Pons (tissue), 1 donor: ENCODE data around the gene PADI3.

Source experiments
- DNase-seq: peaks from one replicate; pipeline ENCODE4 v3.0.0-alpha.2; 2016; ENCODE audit warnings: low spot score

The PADI3 gene

DNA sequence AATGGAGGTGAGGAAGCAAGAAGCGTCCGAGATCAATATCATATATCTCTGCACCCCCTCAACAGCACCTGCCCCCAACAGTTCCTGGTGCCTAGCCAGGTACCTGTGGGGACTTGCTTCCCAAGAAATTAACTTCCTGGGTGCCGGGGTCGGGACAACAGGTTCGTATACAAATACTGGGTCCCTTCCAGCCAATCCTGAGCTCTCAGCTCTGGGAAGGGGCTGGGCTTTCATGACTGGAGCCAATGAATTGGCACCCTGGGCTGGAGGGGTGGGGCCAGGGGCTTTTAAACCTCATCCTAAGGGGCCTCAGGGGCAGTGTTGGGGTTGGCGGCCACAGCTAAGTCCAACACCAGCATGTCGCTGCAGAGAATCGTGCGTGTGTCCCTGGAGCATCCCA is at the start of gene PADI3:
PADI3 (plus strand) TSS at position 318 of the 400 bp plus-strand sequence; CDS start at position 358, 40 bp downstream.
- DNase-seq = no peak

DNA sequence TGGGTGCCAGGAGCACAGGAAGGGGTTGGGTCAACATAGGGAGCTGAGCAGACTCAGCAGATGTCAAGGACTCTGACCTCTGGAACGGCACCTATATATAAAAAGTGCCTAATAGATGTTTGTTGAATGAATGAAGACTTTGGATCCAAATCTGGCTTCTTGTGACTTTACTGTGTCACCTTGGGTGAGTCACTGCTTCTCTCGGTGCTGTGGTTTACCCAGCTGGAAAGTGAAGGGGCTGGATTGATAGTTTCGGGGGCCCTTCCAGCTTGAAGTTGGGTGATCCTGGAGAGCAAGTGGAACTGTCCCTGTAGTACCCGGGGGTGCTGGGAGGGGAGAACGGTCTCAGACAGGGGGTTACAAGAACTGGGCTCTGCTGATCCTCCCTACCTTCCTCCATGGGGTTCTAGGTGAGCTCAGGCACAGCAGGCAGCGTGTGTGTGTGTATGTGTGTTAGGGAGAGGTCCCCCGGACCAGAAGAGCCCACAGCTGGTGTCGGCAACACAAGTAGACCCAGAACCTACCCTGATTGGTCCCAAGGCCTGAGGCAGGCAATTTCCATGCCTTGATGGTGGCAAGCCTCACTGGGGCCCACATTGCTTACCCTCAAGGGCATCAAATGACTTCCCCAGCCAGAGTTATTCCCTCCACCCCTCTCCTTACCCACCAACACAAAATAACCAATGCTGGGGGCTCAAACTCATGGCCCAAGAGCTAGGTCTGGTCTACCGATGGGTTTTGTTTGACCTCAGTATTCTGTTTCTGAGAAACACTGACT is 49.4 kb upstream of the PADI3 start:
- DNase-seq = no peak

DNA sequence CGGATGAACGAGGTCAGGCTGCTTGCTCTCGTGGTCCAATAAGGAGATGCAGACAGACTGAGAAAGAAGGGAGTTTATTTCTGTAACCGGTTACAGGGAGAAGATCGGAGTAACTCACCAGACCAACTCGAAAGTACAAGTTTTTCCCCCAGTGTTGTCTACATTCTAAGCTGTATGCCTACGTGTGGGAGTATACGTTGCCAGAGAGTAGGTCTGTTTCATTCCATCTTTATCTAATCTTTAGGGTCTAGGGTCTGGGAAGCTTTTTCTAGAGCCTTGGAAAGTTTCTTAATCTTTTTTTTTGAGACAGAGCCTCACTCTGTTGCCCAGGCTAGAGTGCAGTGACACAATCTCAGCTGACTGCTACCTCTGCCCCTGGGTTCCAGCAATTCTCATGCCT is 48.7 kb upstream of the PADI3 start:
- DNase-seq = no peak

DNA sequence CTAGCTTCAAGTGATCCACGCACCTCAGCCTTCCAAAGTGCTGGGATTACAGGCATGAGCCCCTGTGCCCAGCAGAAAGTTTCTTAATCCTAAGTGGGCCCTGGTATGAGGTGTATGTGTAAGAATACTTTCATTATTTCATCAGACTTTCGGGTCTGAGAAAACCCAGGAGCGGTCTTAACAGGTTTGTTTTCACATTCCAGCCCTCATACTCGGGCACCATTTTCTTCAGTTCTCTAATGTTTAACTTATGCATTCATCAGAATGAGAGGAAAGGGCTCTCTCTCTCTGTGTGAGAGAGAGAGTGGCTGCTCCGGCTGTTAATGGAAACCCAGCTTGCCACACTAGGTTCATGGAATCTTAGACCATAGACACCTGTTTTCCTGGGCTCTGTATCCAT is 48.1 kb upstream of the PADI3 start:
- DNase-seq = no peak

DNA sequence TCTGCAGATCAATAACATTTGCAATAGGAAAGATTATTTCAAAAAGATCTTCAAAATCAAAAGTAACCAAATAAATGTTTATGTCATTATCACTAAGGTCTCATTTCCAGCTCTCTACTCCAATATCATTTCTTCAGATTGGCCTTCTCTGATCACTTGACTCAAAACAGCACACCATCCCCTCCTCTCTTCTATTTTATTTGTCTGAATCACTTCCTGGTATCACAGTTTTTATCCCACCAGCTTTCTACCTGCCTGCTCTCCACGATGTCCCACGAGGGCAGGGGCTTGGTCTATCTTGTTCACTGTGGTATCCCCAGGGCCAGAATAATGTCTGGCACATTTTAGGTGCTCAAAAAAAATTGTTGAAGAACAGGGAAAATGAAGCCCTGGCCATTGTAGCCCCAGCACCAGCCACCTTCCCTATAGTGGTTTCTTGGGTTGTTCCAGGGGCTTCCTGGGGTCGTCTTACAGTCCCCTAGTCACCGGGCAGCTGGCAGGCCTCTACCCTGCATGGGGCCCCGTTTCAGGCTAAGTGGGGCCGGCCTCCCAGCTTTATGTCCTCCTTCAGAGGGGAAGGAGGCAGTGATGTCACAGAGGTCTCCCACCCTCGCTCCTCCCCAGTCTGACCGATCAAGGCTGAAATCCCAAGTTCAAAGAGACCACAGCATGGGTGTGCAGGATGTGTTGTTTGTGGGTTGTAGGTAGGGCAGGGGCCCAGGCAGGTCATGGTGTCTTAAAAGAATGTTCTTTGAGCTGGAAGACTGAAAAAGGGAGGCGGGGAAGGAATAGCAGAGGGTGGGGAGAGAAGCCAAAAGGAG is 47.5 kb upstream of the PADI3 start:
- no peak for DNase-seq

DNA sequence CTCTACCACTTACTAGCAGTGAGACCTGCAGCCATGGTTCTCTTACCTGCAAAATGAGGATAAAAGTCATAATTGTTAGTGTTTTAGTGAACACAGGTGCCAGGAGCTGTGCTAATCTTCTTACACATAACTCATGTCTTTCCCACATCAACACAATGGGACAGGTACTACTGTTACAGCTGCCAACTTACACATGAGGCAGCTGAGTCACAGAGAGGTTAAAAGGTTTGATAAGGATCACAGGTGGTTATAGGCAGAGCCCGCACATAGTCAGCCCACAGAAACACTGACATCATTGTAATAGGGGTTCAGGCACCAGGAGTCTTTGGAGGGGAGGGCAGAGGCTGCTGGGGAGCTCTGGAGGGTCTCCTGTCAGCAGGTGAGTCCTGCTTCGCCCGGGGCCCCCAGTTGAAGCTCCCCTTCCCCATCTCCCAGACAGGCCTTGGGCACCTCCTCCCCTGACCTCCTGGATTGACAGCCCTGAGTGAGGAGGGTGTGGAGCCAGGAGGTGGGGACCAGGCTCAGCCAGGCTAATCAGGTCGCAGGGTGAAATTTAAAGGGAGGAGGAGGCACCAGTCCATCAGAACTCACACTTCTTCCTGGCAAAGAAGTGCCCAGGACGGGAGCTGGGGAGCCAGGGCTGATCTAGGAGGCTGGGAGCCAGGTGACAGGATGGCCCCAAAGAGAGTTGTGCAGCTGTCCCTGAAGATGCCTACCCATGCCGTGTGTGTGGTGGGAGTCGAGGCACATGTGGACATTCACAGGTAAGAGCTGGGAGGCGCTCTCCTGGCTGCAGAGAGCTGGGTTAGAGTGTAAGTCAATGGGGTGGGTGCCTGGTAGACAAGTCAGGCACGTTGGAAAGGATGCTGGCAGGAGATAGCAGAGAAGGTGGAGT is 44.1 kb upstream of the PADI3 start, which contains the start of gene PADI1:
PADI1 (plus strand) TSS at position 583 of the 895 bp plus-strand sequence; CDS start at position 673, 90 bp downstream.
- DNase-seq = no peak

- no peak for DNase-seq
Measured at GRCh38 chr1:17205652-17206051, 43.2 kb upstream of the PADI3 start.

DNA sequence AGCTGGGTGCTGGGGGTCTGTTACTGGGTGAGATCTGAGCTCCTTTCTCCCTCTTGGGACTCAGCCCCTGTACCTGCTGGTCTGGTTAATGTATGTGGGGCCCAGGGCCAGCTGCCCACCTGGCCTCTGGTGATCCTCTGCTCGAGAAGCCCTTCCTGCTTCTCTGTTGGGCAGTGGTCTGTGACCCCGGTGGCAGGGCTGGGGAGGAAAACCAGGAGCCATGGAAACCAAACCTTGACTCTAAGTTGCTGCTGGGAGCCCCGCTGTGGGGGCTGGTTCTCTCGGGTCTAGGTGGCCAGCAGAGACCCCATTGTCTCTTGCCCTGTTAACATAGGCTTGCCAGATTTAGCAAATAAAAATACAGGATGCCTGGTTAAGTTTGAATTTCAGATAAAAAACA is 42.7 kb upstream of the PADI3 start:
- no peak for DNase-seq

DNA sequence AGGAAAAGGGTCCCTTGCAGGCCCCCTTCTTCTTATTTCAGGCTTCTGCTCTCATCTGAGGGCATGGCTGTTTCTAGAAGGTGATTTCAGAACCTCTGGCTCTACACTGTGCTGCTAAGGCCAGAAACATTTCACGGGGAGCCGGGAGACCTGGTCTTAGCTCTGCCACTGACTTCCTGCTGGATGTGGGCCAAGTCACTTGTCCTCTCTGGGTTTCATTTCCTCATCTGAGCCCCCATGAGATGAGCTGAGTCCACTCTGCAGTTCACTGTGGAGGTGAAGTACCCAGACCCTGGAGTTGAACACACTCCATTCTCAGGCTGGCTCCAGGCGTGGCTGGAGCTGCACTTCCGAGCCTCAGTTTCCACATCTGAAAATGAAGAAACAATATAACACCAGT is 41.9 kb upstream of the PADI3 start:
- peak; percentile 85 for DNase-seq

DNA sequence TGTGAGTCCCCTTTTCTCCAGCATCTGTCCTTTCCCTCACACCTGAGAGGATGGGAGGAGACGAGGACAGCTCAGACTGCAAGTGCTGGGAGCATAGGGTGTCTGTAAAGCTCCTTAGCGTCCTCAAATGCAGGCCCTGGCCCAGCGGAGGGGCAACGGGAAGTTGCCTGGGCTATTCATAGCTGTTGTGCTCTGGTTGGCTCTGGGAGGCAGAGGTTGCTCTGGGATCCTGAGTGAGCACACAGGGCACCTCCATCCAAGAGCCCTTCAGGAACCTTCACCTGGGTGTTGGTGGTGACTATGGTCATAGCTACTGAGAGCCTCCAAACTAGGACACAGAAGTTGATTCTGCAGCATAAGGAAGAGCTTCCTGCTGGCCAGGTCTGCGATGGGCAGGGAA is 41.4 kb upstream of the PADI3 start:
- DNase-seq = peak; percentile 49

DNA sequence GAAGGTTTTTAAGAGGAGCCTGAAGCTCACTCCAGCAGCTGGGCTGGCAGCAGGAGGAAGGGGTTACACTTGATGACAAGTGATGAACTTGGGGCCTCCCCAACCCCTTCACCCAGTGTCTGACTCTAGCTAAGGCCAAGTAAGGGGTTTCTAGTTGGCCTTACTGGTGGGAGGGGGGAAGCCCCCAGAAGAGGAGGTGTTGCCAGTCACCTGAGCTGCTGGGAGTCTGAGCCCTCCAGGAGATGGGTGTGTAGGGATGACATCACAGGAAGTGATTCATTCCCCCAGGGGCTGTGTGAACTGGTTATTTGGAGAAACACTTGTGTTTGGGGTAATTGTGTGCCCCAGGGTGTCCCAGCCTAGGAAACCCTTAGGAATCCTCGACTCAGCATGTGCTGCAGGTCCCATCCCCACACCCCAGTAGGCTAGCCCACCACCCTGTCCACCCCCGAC is 40.9 kb upstream of the PADI3 start:
- DNase-seq = peak; percentile 4

GRCh38 chr1:17208546-17208945 is 40.4 kb upstream of the PADI3 start:
- DNase-seq = no peak

DNA sequence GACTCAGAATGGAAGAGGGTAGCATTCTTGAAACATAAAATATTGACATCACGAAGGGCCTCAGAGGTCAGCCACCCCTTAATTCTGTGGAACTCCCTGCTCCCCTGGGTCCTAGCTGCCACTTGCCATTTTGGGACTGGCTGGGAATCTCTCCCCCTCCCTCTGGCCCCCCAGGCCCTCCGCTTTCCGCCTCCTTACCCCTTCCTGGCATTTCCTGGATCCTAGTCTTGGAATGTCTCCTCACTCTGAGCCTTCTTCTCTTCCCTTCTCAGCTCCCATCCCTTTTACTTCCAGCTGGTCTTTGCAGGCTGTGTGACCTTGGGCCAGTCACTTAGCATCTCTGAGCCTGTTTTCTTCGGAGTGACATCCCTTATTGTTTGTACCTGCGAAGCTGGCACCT is 39.5 kb upstream of the PADI3 start:
- no peak for DNase-seq

DNA sequence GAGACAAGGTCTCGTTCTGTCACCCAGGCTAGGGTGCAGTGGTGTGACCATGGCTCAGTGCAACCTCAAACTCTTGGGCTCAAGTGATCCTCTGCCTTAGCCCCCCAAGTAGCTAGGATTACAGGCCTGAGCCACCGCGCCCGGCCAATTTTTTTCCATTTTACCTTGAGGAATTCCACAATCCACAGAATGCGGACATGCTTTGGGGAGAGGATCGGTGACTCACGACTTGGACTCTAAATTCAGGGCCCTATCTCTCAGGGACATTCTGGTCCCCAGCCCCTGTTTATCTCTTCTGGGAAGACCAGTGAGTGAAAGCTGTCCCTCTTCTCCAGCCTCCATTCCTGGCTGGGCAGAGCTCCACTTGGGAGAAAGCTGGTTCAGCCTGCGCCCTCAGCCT is 38.7 kb upstream of the PADI3 start:
- DNase-seq = no peak

DNA sequence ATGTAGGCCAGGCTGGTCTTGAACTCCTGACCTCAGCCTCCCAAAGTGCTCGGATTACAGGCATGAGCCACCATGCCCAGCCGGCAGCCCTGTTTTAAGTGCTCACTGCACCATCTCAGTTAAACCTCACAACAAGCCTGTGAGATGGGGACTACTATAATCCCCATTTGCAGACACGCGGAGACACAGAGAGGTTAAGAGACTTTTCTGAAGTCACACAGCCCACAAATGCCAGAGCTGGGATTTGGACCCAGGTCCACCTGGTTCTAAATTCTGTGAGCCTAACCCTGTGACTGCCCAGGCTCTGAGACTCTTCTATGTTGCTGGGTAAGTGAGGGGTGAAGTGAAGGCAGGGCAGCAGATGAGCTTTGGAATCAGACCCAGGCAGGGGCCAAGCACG is 37.5 kb upstream of the PADI3 start:
- DNase-seq = no peak

DNA sequence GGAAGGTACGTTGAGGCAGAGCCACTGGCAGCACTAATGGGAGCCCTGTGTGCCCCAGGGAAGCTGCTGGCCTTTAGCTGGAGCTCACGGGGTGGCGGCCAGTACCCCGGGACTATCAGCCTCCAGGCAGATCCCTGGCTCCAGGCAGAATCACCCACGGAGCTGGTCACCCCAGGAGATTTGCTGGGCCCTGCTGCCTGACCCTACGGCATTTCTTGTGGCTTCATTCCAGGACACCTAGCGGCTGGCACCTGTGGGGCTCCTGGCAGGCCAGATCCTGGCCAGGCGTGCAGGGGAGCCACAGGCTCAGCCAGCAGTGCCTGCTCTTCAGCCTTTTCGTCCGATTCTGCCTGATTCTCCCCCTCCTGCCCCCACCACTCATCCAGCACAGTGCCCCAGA is 36.9 kb upstream of the PADI3 start:
- no peak for DNase-seq

- peak; percentile 37 for DNase-seq
Measured at GRCh38 chr1:17212487-17213121, 36.3 kb upstream of the PADI3 start.

GRCh38 chr1:17213148-17213781 is 35.6 kb upstream of the PADI3 start:
- no peak for DNase-seq

- DNase-seq = no peak
Measured at GRCh38 chr1:17213782-17214148, 35.1 kb upstream of the PADI3 start.

DNA sequence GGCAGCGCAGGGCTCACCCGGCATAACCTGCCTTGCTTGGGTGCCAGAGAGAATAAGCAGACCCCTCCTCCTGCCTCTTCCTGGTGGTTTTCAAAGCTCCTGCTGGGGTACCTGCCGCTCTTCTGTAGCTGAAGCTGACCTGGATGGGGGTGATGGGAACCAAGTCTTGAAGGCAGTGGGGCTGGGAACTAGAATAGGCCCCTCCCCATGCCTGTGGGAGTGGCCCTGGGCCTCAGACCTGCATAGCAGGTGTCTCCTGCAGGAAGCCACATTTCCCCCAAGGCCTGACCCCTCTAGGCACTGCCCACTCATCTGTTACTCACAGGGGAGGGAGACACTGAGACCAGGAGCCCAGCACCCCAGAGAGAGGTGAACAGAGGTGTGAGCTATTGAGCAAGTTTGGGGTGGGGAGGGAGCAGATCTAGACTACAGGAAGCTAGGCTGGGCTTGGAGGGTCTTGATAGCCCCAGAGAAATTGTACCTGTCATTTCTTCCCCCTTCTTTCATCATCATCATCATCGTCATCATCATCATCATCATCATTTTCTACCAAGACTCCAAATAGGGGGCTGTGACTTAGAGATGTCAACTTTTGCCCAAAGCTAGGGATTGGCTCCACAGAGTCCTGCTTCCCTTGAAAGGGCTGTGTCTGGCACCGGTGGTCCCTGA is 33.9 kb upstream of the PADI3 start:
- no peak for DNase-seq

GRCh38 chr1:17215545-17215890 is 33.4 kb upstream of the PADI3 start:
- DNase-seq = no peak
